PFSK-1 (cell line): ENCODE results near the gene TIMM13.

Experiments
- POLR2AphosphoS5 ChIP-seq: IDR thresholded peaks from 2 replicates; pipeline ENCODE4 v1.6.1; 2012; ENCODE audit warnings: low read depth, mild to moderate bottlenecking, control low read depth, low read length, moderate library complexity
- TAF1 ChIP-seq: IDR thresholded peaks from 2 replicates; pipeline ENCODE4 v1.6.1; 2012; ENCODE audit warnings: low read length, control low read depth, borderline replicate concordance; ENCODE audit not compliant: insufficient read depth
- TF ChIP-seq, protein P1 (sequence below), 2 experiments: IDR thresholded peaks; 2 replicates each; pipeline versions ENCODE4 v1.6.1 to v1.8.0; 2011 to 2012; ENCODE audit warnings: low read depth in 2 of 2, low read length in 2 of 2, control low read depth in 1 of 2, inconsistent platforms in 1 of 2, mild to moderate bottlenecking in 1 of 2, moderate library complexity in 1 of 2; ENCODE audit not compliant: insufficient read depth in 1 of 2

DNA sequence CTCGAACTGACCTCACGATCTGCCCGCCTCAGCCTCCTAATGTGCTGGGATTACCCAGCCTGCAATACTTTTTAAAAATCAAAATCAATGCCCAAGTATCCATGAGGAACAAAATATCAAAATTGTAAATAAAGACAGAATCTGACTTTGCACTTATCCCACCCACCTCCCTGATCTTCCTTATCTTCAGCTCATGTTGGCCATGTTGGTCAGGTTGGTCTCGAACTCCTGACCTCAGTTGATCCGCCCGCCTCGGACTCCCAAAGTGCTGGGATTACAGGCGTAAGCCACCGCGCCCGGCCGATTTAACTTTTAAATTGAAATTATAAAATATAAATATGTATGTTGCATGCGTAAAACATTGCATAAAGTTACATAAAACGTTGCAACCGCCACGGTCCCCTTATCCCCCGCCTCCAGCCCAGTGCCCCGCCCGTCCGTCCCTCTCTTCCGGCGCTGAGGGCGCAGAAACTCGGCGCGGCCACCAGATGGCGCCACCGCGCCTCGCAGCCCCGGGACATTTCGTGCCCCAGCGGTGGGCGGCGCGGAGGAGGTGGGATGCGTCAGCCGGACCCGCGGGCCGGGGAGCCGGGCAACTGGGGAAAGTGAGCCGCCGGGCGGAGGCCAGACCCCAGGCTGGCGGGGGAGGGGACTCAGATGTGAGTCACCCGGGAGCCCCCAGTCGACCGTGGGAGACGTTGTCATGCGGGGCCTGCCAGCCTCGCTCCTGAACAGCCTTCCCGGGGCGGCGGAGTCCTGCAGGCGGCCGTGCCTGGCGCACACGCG lies 47.0 kb upstream of the TIMM13 start:
- TF ChIP-seq, protein P1, sequence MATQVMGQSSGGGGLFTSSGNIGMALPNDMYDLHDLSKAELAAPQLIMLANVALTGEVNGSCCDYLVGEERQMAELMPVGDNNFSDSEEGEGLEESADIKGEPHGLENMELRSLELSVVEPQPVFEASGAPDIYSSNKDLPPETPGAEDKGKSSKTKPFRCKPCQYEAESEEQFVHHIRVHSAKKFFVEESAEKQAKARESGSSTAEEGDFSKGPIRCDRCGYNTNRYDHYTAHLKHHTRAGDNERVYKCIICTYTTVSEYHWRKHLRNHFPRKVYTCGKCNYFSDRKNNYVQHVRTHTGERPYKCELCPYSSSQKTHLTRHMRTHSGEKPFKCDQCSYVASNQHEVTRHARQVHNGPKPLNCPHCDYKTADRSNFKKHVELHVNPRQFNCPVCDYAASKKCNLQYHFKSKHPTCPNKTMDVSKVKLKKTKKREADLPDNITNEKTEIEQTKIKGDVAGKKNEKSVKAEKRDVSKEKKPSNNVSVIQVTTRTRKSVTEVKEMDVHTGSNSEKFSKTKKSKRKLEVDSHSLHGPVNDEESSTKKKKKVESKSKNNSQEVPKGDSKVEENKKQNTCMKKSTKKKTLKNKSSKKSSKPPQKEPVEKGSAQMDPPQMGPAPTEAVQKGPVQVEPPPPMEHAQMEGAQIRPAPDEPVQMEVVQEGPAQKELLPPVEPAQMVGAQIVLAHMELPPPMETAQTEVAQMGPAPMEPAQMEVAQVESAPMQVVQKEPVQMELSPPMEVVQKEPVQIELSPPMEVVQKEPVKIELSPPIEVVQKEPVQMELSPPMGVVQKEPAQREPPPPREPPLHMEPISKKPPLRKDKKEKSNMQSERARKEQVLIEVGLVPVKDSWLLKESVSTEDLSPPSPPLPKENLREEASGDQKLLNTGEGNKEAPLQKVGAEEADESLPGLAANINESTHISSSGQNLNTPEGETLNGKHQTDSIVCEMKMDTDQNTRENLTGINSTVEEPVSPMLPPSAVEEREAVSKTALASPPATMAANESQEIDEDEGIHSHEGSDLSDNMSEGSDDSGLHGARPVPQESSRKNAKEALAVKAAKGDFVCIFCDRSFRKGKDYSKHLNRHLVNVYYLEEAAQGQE (IDR thresholded peaks at IDR 0.05; ENCODE audit: insufficient read depth in 1 of 2, low read depth in 2 of 2, low read length in 2 of 2), result 0 out of 4 replicates have a peak, but pooled peaks of 1 of the 2 experiments have one; percentile 22
- TF ChIP-seq POLR2AphosphoS5, result no peak
- TF ChIP-seq TAF1, result no peak
